HG03066 (cell line): Measurements from ENCODE around the gene PTPRN2.
"Not testable (repeated sequence)": the region's sequence is repeated elsewhere in the genome, so short reads cannot be mapped to it uniquely, and the experiment has no call there.

Experiments
- ATAC-seq: cut with Tn5 transposase; IDR thresholded peaks from one replicate; pipeline ENCODE4 v1.9.1; 2021; ENCODE audit warnings: low read depth; ENCODE audit not compliant: unreplicated experiment

The PTPRN2 gene

DNA sequence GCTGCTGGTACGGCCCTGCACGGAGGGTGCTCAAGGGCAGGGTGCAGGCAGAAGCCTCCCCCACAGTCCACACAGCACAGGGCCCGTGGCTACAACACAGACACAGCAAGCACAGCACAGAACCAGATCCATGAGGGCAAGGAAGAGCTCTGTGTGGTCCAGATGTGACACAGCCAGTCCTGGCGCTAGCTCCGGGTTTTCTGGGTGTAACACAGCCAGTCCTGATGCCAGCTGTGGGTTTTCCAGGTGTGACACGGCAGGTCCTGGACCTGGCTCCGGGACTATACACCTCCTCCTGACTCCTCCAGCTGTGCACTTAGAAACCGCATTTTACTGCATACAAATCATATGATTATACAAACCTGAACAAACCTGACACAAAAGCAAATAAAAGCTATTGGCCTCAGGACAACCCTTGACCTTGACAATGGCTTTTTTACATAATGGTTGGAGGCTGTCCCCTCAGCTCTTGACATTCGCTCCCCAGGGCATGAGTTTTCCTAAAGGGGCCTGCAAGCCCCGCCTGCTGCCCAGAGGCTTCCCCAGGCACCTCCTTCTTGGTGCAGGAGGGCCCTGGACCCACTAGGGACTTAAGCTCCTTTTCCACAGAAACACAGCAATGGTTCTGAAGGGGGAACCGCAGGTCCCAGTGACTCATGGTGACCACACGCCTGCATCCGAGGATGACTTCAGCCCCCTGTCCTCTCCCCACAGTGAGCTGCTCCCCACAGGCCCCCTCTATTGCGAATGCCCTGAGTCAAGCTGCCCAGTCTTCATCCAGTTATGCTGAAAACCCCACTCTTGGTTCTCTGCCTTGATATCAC lies 209.6 kb downstream of the PTPRN2 start:
- no peak for ATAC-seq

DNA sequence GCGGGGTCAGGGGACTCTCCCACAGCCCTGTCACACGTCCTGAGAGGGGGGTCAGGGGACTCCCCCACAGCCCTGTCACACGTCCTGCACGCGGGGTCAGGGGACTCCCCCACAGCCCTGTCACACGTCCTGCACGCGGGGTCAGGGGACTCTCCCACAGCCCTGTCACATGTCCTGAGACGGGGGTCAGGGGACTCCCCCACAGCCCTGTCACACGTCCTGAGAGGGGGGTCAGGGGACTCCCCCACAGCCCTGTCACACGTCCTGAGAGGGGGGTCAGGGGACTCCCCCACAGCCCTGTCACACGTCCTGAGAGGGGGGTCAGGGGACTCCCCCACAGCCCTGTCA lies 210.8 kb downstream of the PTPRN2 start:
- ATAC-seq, result not testable (repeated sequence)

DNA sequence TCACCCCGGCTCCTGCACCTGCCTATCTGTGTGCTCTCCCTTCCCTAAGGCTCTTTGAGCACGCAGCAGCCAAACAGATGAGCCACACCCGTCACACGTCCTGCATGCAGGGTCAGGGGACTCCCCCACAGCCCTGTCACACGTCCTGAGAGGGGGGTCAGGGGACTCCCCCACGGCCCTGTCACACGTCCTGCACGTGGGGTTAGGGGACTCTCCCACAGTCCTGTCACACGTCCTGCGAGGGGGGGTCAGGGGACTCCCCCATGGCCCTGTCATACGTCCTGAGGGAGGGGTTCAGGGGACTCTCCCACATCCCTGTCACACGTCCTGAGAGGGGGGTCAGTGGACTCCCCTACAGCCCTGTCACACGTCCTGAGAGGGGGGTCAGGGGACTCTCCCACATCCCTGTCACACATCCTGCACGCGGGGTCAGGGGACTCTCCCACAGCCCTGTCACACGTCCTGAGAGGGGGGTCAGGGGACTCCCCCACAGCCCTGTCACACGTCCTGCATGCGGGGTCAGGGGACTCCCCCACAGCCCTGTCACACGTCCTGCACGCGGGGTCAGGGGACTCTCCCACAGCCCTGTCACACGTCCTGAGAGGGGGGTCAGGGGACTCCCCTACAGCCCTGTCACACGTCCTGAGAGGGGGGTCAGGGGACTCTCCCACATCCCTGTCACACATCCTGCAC lies 211.3 kb downstream of the PTPRN2 start:
- not testable (repeated sequence) for ATAC-seq

DNA sequence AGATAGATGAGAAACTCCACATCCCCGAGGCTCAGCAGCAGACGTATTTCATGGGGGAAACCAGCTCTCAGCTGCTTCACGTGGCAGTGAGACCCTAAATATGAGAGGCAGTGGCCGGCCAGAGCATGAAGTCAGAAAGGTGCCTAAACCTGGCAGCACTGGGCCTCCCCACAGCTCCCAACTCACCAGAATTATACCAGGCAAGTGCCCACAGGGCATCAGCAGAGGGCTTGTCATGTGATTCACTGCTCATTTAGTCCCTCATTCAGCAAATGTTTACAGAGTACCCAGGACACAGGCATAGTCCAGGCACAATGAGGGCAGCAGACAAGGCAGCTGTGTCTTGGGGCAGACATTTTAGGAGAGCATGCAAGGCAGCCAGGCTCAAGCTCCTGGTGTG lies 212.6 kb downstream of the PTPRN2 start:
- no peak for ATAC-seq

DNA sequence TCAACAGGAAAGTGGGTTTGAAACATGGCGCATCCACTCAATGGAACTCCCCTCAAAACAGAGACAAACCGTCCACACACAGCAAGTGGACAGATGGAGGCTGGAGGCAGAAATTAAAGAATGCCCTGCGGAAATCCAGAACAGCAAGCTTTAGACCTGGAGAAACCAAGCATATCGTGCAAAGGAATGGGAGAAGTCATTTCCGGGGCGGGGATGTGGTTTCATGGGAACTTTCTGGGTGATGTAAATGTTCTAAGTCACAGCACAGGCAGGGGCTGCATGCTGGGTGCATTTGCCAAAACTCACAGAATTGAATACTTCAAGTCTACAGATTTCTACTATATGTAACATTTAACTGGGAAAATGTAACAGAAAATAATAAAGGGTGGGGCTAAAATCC lies 213.0 kb downstream of the PTPRN2 start:
- ATAC-seq, result no peak

DNA sequence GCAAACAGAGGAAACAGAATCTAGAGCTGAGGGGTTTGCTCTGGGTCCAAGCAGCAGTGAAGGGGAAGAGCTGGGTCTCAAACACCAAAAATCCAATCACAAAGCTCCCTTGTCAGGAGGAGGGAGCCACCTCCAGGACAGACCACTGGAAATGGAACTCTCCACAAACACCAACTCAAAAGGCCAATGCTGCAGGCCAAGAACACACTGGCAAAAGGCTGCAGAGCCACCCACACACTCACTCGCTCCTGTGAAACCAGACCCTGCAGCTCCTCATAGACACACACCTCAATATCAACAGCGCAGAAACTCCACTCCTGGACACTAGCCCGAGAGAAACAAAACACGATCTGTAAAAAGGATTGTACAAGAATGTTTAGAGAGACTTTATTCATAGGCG lies 213.5 kb downstream of the PTPRN2 start:
- no peak for ATAC-seq

DNA sequence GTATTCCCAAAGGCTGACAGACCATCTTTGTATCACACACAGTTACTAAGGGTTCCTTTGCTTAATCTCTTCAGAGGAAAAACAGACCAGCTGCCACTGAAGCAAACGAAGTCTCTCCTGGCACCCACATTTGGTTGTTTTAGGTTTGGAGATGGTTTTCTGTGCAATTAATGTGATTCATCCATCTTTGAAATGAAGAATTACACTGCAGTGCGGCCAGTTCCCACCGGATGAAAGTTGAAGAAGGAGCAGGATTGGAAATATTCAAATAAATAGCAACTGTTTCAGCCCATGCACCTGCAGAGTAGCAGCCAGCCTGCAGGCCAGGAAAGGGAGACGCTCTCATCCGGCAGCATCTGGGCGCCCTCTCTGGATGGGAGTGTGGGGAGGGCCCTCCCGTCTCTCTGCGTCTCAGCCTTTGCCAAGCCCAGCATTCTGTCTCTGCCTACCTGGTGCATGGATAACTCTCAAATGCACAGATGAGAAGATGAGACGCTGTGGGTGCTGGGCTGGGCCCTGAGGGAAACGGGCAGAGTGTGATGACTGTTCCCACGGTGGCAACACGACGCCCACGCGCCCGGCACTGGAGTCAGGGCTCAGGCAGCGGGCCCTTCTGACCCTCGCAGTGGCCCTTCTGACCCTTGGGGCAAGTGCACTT lies 214.0 kb downstream of the PTPRN2 start:
- no peak for ATAC-seq

DNA sequence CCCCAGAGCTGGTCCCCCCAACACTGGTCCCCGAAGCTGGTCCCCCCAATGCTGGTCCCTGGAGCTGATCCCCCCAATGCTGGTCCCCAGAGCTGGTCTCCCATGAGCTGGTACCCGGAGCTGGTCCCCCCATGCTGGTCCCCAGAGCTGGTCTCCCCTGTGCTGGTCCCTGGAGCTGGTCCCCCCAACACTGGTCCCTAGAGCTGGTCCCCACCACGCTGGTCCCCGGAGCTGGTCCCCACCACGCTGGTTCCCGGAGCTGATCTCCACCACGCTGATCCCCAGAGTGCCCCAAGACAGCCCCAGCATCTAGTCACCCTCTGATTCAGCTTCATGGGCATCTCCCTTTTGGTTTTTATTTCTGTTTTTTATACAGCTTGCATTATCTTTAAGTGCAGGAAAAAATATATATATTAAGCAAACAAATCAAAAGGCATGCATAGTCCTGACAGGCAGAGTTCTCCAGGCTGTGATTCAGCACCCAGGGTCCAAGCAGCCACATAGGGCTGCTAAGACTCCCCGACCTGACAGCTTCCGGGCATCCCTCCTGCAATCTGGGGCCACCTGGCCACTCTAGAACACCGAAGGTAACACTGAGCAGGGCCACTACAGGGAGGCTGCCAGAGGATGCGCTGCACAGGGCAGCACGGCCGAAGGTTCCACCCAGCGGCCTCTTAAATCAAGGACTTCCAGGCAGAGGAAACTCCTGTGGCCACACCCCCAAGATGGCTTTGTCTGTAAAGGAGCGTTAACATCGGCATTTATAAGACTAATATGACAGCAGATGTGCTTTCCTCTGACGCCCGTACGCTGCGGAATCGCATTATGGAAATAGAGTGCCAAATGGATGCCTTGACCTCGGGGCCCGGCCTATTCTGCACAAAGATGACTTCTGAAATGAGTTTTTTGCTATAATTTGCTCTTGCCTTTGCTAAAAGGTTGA lies 215.0 kb downstream of the PTPRN2 start:
- no peak for ATAC-seq

DNA sequence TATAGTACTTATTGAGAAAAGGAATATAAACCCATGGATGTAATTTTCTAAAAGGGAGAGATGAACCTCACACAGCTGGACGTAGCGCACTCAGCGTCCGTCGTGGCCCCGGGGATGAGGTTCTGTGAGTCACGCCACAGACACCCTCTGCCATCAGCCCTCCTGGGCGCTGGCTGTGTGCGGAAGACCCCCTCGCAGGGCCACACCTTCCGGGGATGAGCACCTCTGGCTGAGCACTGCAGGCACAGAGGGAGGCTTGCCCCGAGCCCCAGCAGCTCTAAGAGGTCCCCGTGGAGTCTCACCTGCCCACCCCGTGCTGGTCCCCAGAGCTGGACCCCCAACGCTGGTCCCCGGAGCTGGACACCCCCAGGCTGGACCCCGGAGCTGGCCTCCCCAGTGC lies 215.8 kb downstream of the PTPRN2 start:
- ATAC-seq, result no peak

DNA sequence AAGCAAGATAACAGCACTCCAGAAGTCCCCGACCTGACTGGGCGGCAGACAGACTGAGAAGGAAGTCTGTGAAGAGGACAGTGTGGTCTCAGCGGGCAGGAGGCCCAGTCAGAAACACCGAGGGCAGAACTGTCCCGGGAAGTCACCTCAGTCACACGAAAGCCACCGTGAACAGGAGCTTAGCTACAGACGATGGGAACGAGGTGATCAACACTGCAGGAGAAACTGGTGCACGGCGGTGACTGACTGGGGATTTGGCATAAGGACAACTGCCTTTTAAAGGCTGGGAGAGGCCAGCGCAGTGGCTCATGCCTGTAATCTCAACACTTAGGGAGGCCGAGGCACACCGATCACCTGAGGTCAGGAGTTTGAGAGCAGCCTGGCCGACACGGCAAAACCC lies 217.8 kb downstream of the PTPRN2 start:
- no peak for ATAC-seq

DNA sequence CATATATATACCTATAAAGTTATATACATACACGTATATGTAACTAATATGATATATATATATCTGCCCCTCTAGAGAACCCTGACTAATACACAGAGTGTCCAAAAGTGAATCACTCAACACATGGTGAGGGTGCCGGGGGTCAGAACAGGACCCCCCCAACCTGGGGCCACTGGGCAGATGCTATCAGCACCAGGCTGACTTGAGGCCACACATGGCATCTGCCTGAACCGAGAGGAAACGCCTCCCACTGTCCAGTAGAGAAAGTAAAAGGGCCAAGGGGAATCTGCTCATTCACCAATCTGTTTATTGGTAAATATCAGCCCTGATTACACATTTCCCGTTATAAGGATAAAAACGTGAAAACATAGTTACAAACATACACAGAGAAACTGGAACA lies 218.3 kb downstream of the PTPRN2 start:
- ATAC-seq, result no peak

DNA sequence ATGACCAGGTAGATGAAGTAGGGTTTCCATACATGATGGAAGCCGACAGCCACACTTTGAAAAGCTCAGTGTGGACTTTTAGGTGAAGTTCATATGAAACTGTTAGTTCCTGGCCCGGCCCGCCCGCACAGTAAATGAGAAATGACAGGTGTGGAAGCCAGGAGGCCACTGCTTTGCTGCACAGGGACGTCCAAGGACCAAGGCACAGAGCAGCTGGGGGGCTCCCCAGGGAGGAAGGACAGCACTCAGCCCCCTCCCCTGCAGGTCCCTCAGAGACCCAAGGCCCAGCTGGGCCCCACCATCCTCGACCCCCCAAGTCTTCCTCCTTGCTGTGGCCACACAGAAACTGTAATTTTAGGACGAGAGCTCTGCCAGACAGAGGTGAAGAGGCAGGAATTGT lies 219.2 kb downstream of the PTPRN2 start:
- no peak for ATAC-seq

DNA sequence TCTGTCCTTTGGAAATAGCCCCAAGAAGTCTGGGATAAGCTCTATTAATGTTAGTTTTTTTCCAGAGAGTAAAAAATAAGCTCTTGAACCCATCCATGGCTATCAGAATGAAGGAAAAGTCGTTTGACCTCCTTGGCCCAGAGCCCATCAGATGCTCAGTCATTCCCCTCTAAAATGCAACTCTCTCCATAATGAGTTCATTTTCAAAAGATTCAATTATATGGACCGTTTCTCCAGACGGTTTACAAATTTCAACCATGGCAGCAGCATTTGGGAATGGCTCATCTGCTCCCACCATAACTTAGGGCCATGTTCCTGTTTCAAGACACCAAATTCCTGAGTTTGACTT lies 220.0 kb downstream of the PTPRN2 start:
- no peak for ATAC-seq

DNA sequence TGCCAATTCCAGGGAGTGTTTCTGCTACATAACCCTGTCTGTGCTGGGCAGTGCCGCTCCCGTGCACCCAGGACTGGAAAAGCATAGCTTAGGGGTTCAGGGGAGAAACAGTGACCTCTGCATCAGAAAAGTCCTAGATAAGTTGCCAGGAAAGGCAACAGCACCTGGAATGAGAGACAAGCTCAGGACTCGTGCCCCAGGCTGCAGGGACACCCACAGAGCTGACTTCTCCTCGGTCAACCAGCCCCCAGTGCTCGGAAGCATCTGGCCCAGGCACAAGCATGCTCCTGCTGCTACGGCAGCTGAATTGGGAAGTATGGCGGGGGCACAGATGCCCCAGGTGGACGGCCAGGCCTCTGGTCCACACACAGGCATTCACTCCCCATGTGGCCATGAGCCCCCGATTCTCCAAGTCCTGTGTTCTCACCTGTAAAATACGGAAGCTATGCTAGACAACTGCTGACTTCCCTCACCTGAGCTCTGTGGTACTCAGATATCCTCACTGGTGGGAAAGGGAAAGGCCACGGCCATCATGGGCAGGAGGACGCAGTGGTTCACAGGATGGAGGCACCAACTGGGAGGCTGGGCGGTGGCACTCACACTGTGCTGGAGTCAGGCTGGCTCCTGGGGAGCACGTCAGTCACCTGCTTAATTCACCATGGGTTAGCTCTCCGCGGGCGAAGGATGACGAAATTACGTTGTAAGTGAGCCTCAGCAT lies 220.5 kb downstream of the PTPRN2 start:
- ATAC-seq, result no peak

DNA sequence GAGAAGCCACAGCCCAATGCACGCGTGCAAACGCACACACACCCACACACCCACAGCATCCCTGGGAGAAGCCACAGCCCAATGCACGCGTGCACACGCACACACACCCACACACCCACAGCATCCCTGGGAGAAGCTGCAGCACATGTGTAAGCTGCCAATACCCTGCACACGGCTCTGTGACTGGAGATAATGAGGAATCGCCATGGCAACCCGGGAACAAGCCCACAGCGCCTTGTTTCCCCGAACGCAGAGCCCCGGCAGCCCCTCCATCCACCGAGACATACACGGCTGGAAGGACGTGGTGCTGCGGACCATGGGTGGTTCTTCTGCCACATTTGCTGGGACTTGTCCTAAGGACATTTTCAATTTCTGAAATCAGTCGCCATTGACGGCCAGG lies 221.3 kb downstream of the PTPRN2 start:
- ATAC-seq, result no peak

DNA sequence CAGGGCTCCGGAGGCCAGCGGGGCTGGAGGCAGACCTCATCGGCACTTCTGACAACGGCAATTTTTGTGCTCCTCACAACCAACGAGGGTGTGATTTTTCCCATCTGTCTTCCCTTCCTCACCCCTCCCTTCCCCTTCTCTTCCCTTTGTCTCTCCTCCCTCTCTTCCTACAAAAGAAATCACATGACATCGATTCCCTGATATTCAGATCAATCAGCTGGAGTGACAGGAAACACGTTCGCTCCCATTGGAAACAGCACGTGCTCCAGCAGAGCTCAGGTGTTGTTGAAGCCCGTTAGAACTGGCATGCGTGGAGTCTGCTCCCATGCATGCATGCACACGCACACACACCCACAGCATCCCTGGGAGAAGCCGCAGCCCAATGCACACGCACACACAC lies 222.4 kb downstream of the PTPRN2 start:
- ATAC-seq, result no peak

DNA sequence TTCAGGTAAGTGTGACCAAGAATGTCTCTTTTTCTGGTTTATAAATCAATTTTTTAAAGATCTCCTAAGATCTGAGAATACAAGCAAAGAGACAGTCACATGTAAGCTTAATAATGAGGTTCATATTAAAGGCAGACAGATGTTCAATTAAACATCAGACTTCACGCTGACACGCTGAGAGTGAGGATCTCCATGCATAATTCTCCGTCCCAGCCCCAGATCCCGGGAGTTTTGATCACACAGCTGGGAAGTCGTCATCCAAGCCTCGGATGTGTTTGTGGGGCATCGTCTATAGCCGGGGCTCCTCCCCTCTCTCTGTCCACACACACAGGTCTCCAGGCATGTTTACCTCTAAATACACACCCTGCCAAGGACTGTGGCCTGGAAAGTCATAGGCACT lies 223.2 kb downstream of the PTPRN2 start:
- ATAC-seq, result no peak

DNA sequence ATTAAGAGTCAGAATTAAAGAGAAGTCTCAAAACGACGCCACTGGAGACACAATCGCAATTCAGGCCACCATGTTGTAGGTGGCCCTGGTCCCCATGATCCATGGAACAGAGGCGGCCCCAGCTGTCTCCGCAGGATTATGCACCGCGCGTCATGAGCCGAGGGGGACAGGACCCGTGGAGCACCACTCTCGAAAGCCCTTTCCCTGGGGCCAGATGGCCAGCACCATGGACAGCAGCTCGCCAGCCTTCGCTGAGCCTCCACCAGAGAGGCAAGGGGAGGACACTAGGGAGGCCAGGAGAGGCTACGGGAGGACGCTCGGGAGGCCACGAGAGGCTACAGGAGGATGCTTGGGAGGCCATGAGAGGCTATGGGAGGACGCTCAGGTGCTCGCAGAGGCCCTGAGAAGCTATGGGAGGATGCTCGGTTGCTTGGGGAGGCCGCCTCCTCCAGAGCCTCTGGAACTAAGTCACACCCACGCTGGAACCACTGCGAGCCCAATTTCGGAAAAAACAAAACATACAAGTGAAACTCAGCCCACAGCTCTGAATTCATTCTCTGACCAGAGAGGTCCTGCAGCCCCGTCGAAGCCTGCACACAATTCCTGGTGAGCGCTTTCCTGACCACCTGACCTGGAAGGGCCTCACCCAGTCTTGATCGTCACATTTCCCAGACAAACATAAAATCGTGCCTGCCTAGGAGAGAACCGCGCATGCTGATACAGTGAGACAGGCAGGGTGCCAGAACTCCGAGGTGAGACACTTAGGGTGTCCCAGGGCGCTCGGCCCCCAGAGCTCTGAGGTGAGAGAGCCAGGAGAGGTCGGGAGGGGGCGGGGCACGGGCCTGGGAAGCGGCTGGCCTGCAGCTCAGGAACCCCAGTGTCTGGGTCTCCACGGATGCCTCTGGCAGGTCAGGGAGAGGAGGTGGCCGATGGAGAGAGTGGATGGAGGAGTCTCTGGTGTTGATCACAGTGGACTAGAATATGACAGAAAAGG lies 224.4 kb downstream of the PTPRN2 start:
- ATAC-seq, result no peak

DNA sequence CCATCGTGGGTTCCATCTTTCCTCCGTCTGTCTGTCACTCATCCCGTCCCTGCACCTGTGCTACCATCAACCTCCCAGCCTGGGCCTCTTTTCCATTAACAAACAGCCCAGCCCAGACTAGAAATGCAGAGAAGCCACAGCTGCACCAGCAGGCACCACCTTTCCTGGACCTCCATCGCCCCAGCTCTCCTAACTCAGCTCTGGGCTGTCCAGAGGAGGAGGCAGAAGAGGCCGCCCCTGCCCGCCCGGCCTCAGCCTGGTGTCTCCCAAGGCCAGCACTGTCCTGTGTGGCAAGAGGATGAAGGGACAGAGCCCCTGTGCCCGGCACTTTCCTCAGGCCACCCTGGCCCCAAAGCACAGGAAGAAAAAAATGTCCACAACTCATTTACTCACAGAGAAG lies 225.6 kb downstream of the PTPRN2 start:
- no peak for ATAC-seq
